Smooth muscle cell of bladder (primary cell): Measurements from ENCODE around the gene MPZL3. TPM values are rescaled to one million over a fixed set of nuclear protein-coding genes. Genes with fewer than 3 reads are reported as not detected.

Experiments used
- total RNA-seq: library from RNA; depleted of rRNA; stranded (reverse); fragments of >200 nt; gene quantifications from 2 replicates; pipeline ENCODE4 v1.2.3, GENCODE V29; 2014

The MPZL3 gene
- total RNA-seq, result 0.28 TPM in 2 replicates

GRCh38 chr11:118251858-118252652, at the start of gene MPZL3:
Gene MPZL3, minus strand, starts transcription at chr11:118252365. Its CDS starts 71 bp downstream, at chr11:118252294.

GRCh38 chr11:118263695-118264568, 11.8 kb upstream of the MPZL3 start, which contains the start of gene MPZL2:
Gene MPZL2, minus strand, starts transcription at chr11:118264297. Its CDS starts 144 bp downstream, at chr11:118264153.

GRCh38 chr11:118224511-118225188, 27.5 kb downstream of the MPZL3 start, which contains the start of gene JAML:
Gene JAML, minus strand, starts transcription at chr11:118225011. Its CDS starts 10,145 bp downstream, at chr11:118214866.

Other genes with a start within 250 kb of the MPZL3 start
- not detected in 2 replicates for gene TMPRSS4, start 175.3 kb downstream of the MPZL3 start, total RNA-seq
- gene SMIM35, start 165.4 kb downstream of the MPZL3 start, total RNA-seq, result not detected in 2 replicates
- gene SCN4B, start 99.5 kb downstream of the MPZL3 start, total RNA-seq, result under 0.01 and 0.14 TPM in 2 replicates
- under 0.01 TPM in 1 of 2 replicates, not detected in the other for gene SCN2B, start 75.7 kb downstream of the MPZL3 start, total RNA-seq
- not detected in 2 replicates for gene JAML, start 27.4 kb downstream of the MPZL3 start, total RNA-seq
- gene MPZL2, start 11.9 kb upstream of the MPZL3 start, total RNA-seq, result under 0.01 TPM in 1 of 2 replicates, not detected in the other
- gene CD3E, start 52.4 kb upstream of the MPZL3 start, total RNA-seq, result not detected in 2 replicates
- not detected in 2 replicates for gene CD3D, start 90.3 kb upstream of the MPZL3 start, total RNA-seq
- not detected in 2 replicates for gene CD3G, start 92.0 kb upstream of the MPZL3 start, total RNA-seq
- 32.7 and 36.8 TPM in 2 replicates for gene UBE4A, start 107.2 kb upstream of the MPZL3 start, total RNA-seq
- 107 and 120 TPM in 2 replicates for gene ATP5MG, start 149.2 kb upstream of the MPZL3 start, total RNA-seq
- 12.8 and 14.1 TPM in 2 replicates for gene KMT2A, start 184.1 kb upstream of the MPZL3 start, total RNA-seq